Measurements from ENCODE around the gene TMEM30B. TPM values are rescaled to one million over a fixed set of nuclear protein-coding genes. Genes with fewer than 3 reads are reported as not detected.
"Not testable (repeated sequence)": the region's sequence is repeated elsewhere in the genome, so short reads cannot be mapped to it uniquely, and the experiment has no call there.

The TMEM30B gene
- total RNA-seq, 6 experiments from 2014 or later: not detected

DNA sequence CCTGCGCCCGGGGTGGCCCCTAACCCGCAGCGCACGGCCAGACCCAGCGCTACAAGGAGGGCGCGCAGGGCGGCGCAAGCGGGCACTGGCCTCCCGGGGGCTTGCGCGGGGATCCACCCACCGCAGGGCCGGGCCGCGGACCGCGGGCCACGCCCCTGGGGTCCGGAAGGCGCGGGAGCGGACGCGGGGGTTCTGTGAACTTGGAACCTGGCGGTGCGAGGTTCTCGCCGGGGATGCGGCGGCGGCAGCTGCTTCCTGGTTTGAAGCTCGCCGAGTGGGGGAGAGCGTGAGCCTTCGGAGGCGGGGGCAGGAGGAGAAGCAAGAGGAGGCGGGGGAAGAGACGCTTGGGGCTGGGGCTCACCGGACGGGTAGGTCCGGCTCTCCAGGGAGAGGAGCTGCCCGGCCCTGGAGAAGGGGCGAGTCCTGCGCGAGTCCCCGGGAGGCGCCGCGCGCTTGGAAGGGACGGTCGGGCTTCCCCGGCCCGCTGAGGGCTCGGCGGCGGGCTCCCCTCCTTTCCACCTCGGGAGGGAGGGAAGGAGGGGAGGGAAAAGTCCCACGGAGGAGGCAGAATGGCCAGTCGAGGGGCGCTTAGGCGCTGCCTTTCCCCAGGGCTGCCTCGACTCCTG lies 40.4 kb upstream of the TMEM30B start, which contains the start of gene PRKCH:
Gene PRKCH (plus strand): TSS at position 195 of the 626 bp plus-strand sequence. CDS start 523 bp downstream, outside the sequence.
- H3K4me1 Mint-ChIP-seq (ENCODE audit: low read depth): no peaks in the 10 kb centered on the region
- H3K36me3 Mint-ChIP-seq (ENCODE audit: low read depth): no peaks in the 10 kb centered on the region
- no peak within 1 kb of the TSS for H3K4me3 Mint-ChIP-seq
- H3K27ac Mint-ChIP-seq: no peak within 1 kb of the TSS
- no peaks in the 10 kb centered on the region for H3K9me3 Mint-ChIP-seq
- DNase-seq: no peak
- TF ChIP-seq, protein P1, sequence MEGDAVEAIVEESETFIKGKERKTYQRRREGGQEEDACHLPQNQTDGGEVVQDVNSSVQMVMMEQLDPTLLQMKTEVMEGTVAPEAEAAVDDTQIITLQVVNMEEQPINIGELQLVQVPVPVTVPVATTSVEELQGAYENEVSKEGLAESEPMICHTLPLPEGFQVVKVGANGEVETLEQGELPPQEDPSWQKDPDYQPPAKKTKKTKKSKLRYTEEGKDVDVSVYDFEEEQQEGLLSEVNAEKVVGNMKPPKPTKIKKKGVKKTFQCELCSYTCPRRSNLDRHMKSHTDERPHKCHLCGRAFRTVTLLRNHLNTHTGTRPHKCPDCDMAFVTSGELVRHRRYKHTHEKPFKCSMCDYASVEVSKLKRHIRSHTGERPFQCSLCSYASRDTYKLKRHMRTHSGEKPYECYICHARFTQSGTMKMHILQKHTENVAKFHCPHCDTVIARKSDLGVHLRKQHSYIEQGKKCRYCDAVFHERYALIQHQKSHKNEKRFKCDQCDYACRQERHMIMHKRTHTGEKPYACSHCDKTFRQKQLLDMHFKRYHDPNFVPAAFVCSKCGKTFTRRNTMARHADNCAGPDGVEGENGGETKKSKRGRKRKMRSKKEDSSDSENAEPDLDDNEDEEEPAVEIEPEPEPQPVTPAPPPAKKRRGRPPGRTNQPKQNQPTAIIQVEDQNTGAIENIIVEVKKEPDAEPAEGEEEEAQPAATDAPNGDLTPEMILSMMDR (IDR thresholded peaks at IDR 0.05): no peak
- H3K27me3 Mint-ChIP-seq (ENCODE audit: insufficient read depth): peaks cover 3% of the 10 kb centered on the region

DNA sequence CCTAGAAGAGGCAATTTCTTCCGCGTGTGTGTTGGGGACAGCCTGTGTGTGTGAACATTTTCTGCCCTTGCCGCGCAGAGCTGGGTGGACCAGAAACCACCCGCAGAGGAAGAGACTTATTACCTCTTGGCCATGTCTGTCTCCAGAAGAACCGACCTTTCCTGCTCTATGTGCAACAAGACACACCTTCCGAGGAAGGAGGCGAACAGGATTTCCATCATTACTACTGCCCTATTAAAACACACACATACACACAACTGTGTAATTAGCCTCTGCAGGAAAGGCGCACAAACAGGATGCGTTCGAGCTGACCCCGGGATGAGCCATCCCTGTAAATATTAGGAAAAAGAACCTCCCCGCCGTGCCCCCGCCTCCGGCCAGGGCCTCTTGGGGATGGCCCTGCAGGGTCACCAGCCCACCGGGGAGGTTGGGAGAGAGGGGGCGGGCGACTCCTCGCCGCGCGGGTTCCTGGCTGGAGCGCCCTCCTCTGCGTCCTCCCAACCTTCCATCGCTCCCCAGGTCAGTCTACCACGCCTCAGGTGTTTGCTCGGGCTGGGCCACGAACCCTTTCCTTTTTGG lies 39.8 kb upstream of the TMEM30B start:
- no peak overlapping the region for H3K4me3 Mint-ChIP-seq
- no peaks in the 10 kb centered on the region for H3K36me3 Mint-ChIP-seq (ENCODE audit: low read depth)
- no peak for DNase-seq
- TF ChIP-seq, protein P1 (IDR thresholded peaks at IDR 0.05): no peak
- peaks cover 3% of the 10 kb centered on the region for H3K27me3 Mint-ChIP-seq (ENCODE audit: insufficient read depth)
- H3K4me1 Mint-ChIP-seq (ENCODE audit: low read depth): no peaks in the 10 kb centered on the region
- no peaks in the 10 kb centered on the region for H3K9me3 Mint-ChIP-seq
- H3K27ac Mint-ChIP-seq: no peak overlapping the region

GRCh38 chr14:61320170-61320569 lies 39.0 kb upstream of the TMEM30B start:
- not testable (repeated sequence) for H3K4me3 Mint-ChIP-seq; H3K36me3 Mint-ChIP-seq (ENCODE audit: low read depth); DNase-seq; H3K4me1 Mint-ChIP-seq (ENCODE audit: low read depth); H3K27ac Mint-ChIP-seq; H3K9me3 Mint-ChIP-seq; H3K27me3 Mint-ChIP-seq (ENCODE audit: insufficient read depth)

GRCh38 chr14:61319706-61320105 lies 38.6 kb upstream of the TMEM30B start:
- H3K27ac Mint-ChIP-seq: no peak overlapping the region
- no peak for DNase-seq
- TF ChIP-seq, protein P1 (IDR thresholded peaks at IDR 0.05): no peak
- H3K9me3 Mint-ChIP-seq: no peaks in the 10 kb centered on the region
- H3K4me1 Mint-ChIP-seq (ENCODE audit: low read depth): no peaks in the 10 kb centered on the region
- peaks cover 3% of the 10 kb centered on the region for H3K27me3 Mint-ChIP-seq (ENCODE audit: insufficient read depth)
- no peak overlapping the region for H3K4me3 Mint-ChIP-seq
- no peaks in the 10 kb centered on the region for H3K36me3 Mint-ChIP-seq (ENCODE audit: low read depth)

GRCh38 chr14:61319086-61319485 lies 37.9 kb upstream of the TMEM30B start:
- TF ChIP-seq, protein P1 (IDR thresholded peaks at IDR 0.05): no peak
- Mint-ChIP-seq H3K27me3 (ENCODE audit: insufficient read depth) (peaks cover 3% of the 10 kb centered on the region), H3K4me3 (no peak overlapping the region), H3K4me1 (ENCODE audit: low read depth) (no peaks in the 10 kb centered on the region), H3K36me3 (ENCODE audit: low read depth) (no peaks in the 10 kb centered on the region), H3K9me3 (no peaks in the 10 kb centered on the region), H3K27ac (no peak overlapping the region)
- no peak for DNase-seq

- H3K27me3 Mint-ChIP-seq (ENCODE audit: insufficient read depth): peaks cover 2% of the 10 kb centered on the region
- no peak overlapping the region for H3K27ac Mint-ChIP-seq
- H3K4me1 Mint-ChIP-seq (ENCODE audit: low read depth): no peaks in the 10 kb centered on the region
- no peak for DNase-seq
- no peaks in the 10 kb centered on the region for H3K9me3 Mint-ChIP-seq
- no peak overlapping the region for H3K4me3 Mint-ChIP-seq
- TF ChIP-seq, protein P1 (IDR thresholded peaks at IDR 0.05): no peak
- H3K36me3 Mint-ChIP-seq (ENCODE audit: low read depth): no peaks in the 10 kb centered on the region
Measured at GRCh38 chr14:61315313-61315712, 34.2 kb upstream of the TMEM30B start.

DNA sequence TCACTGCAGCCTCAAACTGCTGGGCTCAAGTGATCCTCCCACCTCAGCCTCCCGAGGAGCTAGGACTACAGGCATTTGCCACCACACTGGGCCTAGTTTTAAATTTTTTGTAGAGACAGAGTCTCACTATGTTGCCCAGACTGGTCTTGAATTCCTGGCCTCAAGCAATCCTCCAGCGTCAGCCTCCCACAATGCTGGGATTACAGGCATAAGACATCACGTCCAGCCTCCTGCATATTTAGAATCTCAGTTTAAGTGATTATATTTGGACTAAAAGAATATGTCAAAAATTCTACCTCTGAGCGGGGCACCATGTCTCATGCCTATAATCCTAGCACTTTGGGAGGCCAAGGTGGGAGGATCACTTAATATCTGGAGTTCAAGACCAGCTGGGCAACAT lies 27.6 kb upstream of the TMEM30B start:
- H3K36me3 Mint-ChIP-seq (ENCODE audit: low read depth); H3K9me3 Mint-ChIP-seq; H3K27ac Mint-ChIP-seq; H3K4me3 Mint-ChIP-seq; DNase-seq; H3K27me3 Mint-ChIP-seq (ENCODE audit: insufficient read depth); H3K4me1 Mint-ChIP-seq (ENCODE audit: low read depth): not testable (repeated sequence)
